NT2/D1 (cell line): ENCODE results near the gene PRDM15.

Source experiments
- DNase-seq: peaks from one replicate; pipeline ENCODE4 v3.0.0-alpha.2; 2011; ENCODE audit warnings: low read depth, low spot score
- H3K27me3 ChIP-seq: 2 replicates; pipeline ENCODE4 v1.6.0; 2011; ENCODE audit warnings: mild to moderate bottlenecking; ENCODE audit not compliant: insufficient read length, insufficient read depth
- H3K36me3 ChIP-seq: 2 replicates; pipeline ENCODE4 v1.6.1; 2011; ENCODE audit warnings: mild to moderate bottlenecking, low read length, mixed read lengths; ENCODE audit not compliant: insufficient read depth, insufficient read length
- H3K4me1 ChIP-seq: 2 replicates; pipeline ENCODE4 v1.5.1; 2011; ENCODE audit not compliant: insufficient read depth, insufficient read length
- H3K4me3 ChIP-seq: 2 replicates; pipeline ENCODE4 v1.5.1; 2011; ENCODE audit warnings: low read depth; ENCODE audit not compliant: insufficient read length
- H3K9ac ChIP-seq: 2 replicates; pipeline ENCODE4 v1.6.0; 2011; ENCODE audit warnings: low read depth; ENCODE audit not compliant: insufficient read length
- H3K9me3 ChIP-seq: 2 replicates; pipeline ENCODE4 v1.5.1; 2011; ENCODE audit warnings: mild to moderate bottlenecking, low read length; ENCODE audit not compliant: insufficient read depth
- SUZ12 ChIP-seq: IDR thresholded peaks from 2 replicates; pipeline ENCODE4 v1.6.1; 2011; ENCODE audit not compliant: insufficient read length, insufficient read depth; ENCODE audit errors: extremely low read depth
- YY1 ChIP-seq: IDR thresholded peaks from 2 replicates; pipeline ENCODE4 v1.6.1; 2011; ENCODE audit not compliant: insufficient read length, insufficient read depth
- ZNF274 ChIP-seq: IDR thresholded peaks from 2 replicates; pipeline ENCODE4 v1.6.1; 2011; ENCODE audit warnings: mild to moderate bottlenecking, low read depth, low read length

Gene PRDM15

GRCh38 chr21:41866274-41866809 is 12.8 kb downstream of the PRDM15 start:
- H3K36me3 ChIP-seq: peaks cover 3% of the 10 kb centered on the region
- TF ChIP-seq SUZ12 (no peak), ZNF274 (no peak), YY1 (no peak)
- no peak for DNase-seq
- peaks cover 15% of the 10 kb centered on the region for H3K4me1 ChIP-seq
- H3K9ac ChIP-seq: no peak overlapping the region
- 0 out of 2 replicates have a peak, but pooled peaks cover 6% of the 10 kb centered on the region for H3K9me3 ChIP-seq
- no peaks in the 10 kb centered on the region for H3K27me3 ChIP-seq
- H3K4me3 ChIP-seq: no peak overlapping the region

DNA sequence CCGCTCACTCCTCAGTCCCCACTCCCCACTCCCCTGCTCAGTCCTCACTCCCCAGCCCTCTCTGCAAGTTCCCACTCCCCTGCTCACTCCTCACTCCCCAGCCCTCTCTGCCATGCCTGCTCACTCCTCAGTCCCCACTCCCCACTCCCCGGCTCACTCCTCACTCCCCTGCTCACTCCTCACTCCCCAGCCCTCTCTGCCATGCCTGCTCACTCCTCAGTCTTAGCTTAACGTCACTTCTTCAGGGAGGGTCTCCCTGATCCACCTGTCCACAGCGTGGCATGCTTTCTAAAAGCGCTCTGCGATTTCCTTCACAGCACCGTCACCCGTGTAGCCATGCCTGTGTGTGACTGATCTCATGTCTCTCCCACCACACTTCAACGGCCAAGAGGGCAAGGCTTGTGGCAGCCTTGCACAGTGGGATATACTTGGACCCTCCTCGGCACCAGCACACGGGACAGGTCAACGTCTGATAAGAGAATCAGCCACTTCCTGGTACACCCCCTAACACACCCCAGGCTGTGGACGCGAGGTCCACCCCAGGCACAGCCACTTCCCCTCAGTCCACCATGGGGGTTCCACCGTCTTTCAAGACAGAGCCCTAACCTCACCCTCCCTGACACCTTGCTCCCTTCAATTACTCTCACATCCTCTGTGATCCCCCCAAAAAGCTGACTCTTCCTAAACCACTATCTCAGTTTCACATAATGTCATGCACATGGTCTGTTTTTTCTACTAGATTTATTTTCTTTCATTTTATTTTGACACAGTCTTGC is 14.0 kb downstream of the PRDM15 start:
- Histone ChIP-seq H3K9ac (no peak overlapping the region), H3K9me3 (0 out of 2 replicates have a peak, but pooled peaks cover 6% of the 10 kb centered on the region), H3K4me3 (no peak overlapping the region), H3K27me3 (no peaks in the 10 kb centered on the region), H3K36me3 (peaks cover 3% of the 10 kb centered on the region), H3K4me1 (peaks cover 15% of the 10 kb centered on the region)
- TF ChIP-seq SUZ12: no peak
- no peak for TF ChIP-seq YY1
- no peak for TF ChIP-seq ZNF274
- no peak for DNase-seq

GRCh38 chr21:41864311-41865001 is 14.7 kb downstream of the PRDM15 start:
- no peak for TF ChIP-seq YY1
- TF ChIP-seq ZNF274: no peak
- TF ChIP-seq SUZ12: no peak
- H3K9me3 ChIP-seq: 0 out of 2 replicates have a peak, but pooled peaks cover 6% of the 10 kb centered on the region
- no peaks in the 10 kb centered on the region for H3K27me3 ChIP-seq
- peaks cover 5% of the 10 kb centered on the region for H3K36me3 ChIP-seq
- peaks cover 15% of the 10 kb centered on the region for H3K4me1 ChIP-seq
- no peak overlapping the region for H3K9ac ChIP-seq
- no peak overlapping the region for H3K4me3 ChIP-seq
- no peak for DNase-seq

GRCh38 chr21:41863439-41863740 is 15.8 kb downstream of the PRDM15 start:
- H3K4me3 ChIP-seq: no peak overlapping the region
- peaks cover 15% of the 10 kb centered on the region for H3K4me1 ChIP-seq
- DNase-seq: no peak
- H3K27me3 ChIP-seq: no peaks in the 10 kb centered on the region
- no peak overlapping the region for H3K9ac ChIP-seq
- H3K36me3 ChIP-seq: peaks cover 15% of the 10 kb centered on the region
- 0 out of 2 replicates have a peak, but pooled peaks cover 6% of the 10 kb centered on the region for H3K9me3 ChIP-seq
- TF ChIP-seq YY1 (no peak), ZNF274 (no peak), SUZ12 (no peak)

- Histone ChIP-seq H3K9me3 (0 out of 2 replicates have a peak, but pooled peaks cover 6% of the 10 kb centered on the region), H3K9ac (peak overlapping the region; percentile 29), H3K4me3 (no peak overlapping the region), H3K36me3 (peaks cover 26% of the 10 kb centered on the region), H3K4me1 (peaks cover 15% of the 10 kb centered on the region), H3K27me3 (no peaks in the 10 kb centered on the region)
- DNase-seq: no peak
- TF ChIP-seq YY1: no peak
- no peak for TF ChIP-seq SUZ12
- no peak for TF ChIP-seq ZNF274
Measured at GRCh38 chr21:41861987-41862386, 17.2 kb downstream of the PRDM15 start.

DNA sequence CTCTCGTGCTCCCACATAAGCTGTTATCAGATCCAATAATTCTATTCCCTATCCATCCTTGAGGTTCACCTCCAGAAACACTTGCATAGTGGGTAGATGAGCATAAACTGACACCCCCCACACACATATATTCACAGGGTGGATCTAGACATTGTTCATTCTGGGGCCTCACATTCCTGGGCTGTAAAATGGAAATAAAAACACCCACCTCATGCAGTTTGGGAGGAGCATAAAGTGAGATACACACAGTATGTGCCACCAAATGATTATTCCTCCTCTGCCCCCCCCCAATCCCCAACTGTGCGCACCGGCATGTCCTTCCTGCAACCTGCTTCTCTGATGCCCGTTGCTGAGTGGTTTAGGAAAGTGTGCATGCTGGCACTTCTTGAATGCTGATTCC is 17.9 kb downstream of the PRDM15 start:
- Histone ChIP-seq H3K9me3 (0 out of 2 replicates have a peak, but pooled peaks cover 6% of the 10 kb centered on the region), H3K27me3 (no peaks in the 10 kb centered on the region), H3K36me3 (peaks cover 32% of the 10 kb centered on the region), H3K4me3 (no peak overlapping the region), H3K9ac (no peak overlapping the region), H3K4me1 (peaks cover 15% of the 10 kb centered on the region)
- TF ChIP-seq YY1: no peak
- TF ChIP-seq ZNF274: no peak
- no peak for TF ChIP-seq SUZ12
- no peak for DNase-seq

- Histone ChIP-seq H3K9ac (no peak overlapping the region), H3K27me3 (no peaks in the 10 kb centered on the region), H3K9me3 (0 out of 2 replicates have a peak, but pooled peaks cover 6% of the 10 kb centered on the region), H3K4me1 (peaks cover 5% of the 10 kb centered on the region), H3K36me3 (peaks cover 44% of the 10 kb centered on the region), H3K4me3 (no peak overlapping the region)
- DNase-seq: no peak
- TF ChIP-seq SUZ12 (no peak), YY1 (no peak), ZNF274 (no peak)
Measured at GRCh38 chr21:41859297-41859980, 19.7 kb downstream of the PRDM15 start.
